Mononuclear cell (primary cell): ENCODE results near the gene INF2. TPM values are rescaled to one million over a fixed set of nuclear protein-coding genes. Genes with fewer than 3 reads are reported as not detected.

Experiments used
- H3K27me3 ChIP-seq: 2 replicates; pipeline ENCODE4 v1.6.0; 2011; ENCODE audit warnings: low read length, control low read depth; ENCODE audit not compliant: insufficient read depth
- H3K4me1 ChIP-seq: 2 replicates; pipeline ENCODE4 v1.5.1; 2011; ENCODE audit warnings: mild to moderate bottlenecking, low read length, control low read depth; ENCODE audit not compliant: insufficient read depth
- H3K4me3 ChIP-seq: 2 replicates; pipeline ENCODE4 v1.5.1; 2011; ENCODE audit warnings: mild to moderate bottlenecking, low read length, moderate library complexity
- H3K9me3 ChIP-seq: 2 replicates; pipeline ENCODE4 v1.5.1; 2011; ENCODE audit warnings: low read depth, mild to moderate bottlenecking, control low read depth, low read length
- total RNA-seq: library from RNA; depleted of rRNA; stranded (reverse); fragments of >200 nt; gene quantifications from one replicate; pipeline ENCODE4 v1.2.3, GENCODE V29; 2012

Gene INF2
- total RNA-seq, 1 donor: 21.6 TPM

GRCh38 chr14:104698688-104699425 is 9.4 kb downstream of the INF2 start:
- H3K4me1 ChIP-seq: peaks cover 22% of the 10 kb centered on the region
- no peak overlapping the region for H3K4me3 ChIP-seq
- H3K27me3 ChIP-seq: no peaks in the 10 kb centered on the region
- no peaks in the 10 kb centered on the region for H3K9me3 ChIP-seq

GRCh38 chr14:104699426-104699748 is 10.0 kb downstream of the INF2 start:
- Histone ChIP-seq H3K9me3 (no peaks in the 10 kb centered on the region), H3K4me1 (peaks cover 17% of the 10 kb centered on the region), H3K4me3 (no peak overlapping the region)

GRCh38 chr14:104700225-104700651 is 10.8 kb downstream of the INF2 start:
- Histone ChIP-seq H3K27me3 (no peaks in the 10 kb centered on the region), H3K4me1 (peaks cover 8% of the 10 kb centered on the region), H3K9me3 (no peaks in the 10 kb centered on the region), H3K4me3 (no peak overlapping the region)

More at GRCh38 chr14:104699426-104699748, 10.0 kb downstream of the INF2 start:
- H3K27me3 ChIP-seq: no peaks in the 10 kb centered on the region

DNA sequence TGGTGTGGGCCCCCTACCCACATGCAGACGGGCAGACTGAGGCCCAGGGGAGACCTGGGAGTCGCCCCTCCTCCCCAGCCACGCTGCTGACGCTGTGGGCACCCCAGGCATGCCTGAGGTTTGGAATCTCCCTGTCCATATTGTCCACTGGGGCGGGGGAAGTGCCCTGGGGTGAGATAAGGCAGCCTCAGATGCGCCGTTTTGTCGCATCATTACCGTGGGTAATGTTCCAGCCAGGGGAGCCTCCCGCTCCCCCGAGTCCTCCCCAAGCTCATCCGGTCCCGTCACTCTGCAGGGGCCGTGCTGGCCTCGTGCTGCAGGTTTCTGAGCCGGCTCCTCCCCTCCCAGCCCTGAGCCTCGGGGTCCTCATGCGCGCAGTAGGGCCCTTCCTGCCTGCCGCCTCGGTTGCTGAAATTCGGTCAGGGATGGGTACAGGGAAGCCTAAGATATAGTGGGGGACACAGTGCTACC is 11.4 kb downstream of the INF2 start:
- no peaks in the 10 kb centered on the region for H3K9me3 ChIP-seq
- no peaks in the 10 kb centered on the region for H3K27me3 ChIP-seq
- peaks cover 3% of the 10 kb centered on the region for H3K4me1 ChIP-seq
- no peak overlapping the region for H3K4me3 ChIP-seq

DNA sequence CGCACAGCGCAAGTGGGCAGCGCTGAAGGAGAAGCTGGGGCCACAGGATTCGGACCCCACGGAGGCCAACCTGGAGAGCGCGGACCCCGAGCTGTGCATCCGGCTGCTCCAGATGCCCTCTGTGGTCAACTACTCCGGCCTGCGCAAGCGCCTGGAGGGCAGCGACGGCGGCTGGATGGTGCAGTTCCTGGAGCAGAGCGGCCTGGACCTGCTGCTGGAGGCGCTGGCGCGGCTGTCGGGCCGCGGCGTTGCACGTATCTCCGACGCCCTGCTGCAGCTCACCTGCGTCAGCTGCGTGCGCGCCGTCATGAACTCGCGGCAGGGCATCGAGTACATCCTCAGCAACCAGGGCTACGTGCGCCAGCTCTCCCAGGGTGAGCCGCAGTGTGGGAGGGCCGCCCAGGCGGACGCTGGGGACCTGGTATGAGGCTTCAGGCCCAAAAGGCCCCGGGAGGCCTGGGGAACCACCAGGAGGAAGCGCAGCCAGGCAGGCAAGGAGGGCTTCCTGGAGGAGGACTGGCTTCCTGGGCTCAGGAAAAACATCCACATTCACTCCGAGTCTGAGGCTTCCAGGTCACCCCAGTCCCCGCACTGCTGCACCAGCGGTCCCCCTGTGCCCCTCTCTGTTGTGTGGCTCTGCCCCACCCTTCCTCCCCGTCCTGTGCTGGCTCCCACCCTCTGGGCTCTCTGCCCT is 12.1 kb downstream of the INF2 start:
- Histone ChIP-seq H3K9me3 (no peaks in the 10 kb centered on the region), H3K4me3 (no peak overlapping the region), H3K27me3 (no peaks in the 10 kb centered on the region), H3K4me1 (no peaks in the 10 kb centered on the region)

GRCh38 chr14:104702106-104702505 is 12.7 kb downstream of the INF2 start:
- H3K27me3 ChIP-seq: no peaks in the 10 kb centered on the region
- H3K4me1 ChIP-seq: no peaks in the 10 kb centered on the region
- no peaks in the 10 kb centered on the region for H3K9me3 ChIP-seq
- no peak overlapping the region for H3K4me3 ChIP-seq

DNA sequence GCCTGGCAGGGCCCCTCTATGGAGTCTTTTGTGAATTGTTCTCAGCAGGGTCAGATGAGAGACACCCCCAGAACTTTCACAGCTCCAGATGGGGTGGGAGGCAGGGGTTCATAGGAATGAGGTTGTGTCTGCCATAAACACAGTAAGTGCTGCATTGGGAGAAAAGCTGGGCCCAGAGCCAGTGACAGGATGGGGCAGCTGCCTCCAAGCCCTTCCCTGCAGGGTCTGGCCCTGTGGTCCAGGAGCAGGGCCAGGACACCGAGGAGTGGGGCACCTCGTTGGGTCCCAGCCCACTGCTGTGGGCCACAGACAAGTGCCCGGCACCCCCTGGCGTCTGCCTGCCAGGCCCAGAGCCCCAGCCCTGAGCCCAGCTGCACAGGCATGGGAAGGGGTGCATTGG is 13.3 kb downstream of the INF2 start:
- no peaks in the 10 kb centered on the region for H3K27me3 ChIP-seq
- H3K9me3 ChIP-seq: no peaks in the 10 kb centered on the region
- H3K4me1 ChIP-seq: no peaks in the 10 kb centered on the region
- no peak overlapping the region for H3K4me3 ChIP-seq

DNA sequence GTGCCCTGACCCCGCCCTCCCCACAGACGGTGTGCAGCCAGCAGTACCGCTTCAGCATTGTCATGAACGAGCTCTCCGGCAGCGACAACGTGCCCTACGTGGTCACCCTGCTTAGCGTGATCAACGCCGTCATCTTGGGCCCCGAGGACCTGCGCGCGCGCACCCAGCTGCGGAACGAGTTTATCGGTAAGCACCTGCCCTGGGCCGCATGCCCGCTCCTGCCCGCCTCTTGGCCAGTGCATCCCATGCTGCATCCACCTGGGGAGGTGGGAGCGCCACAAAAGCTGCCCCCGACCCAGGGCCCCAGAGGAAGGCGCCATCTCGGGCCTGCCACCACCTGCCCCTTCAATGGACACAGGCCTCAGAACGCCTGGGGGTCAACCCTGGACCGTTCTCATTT is 13.9 kb downstream of the INF2 start:
- Histone ChIP-seq H3K4me3 (no peak overlapping the region), H3K27me3 (no peaks in the 10 kb centered on the region), H3K9me3 (no peaks in the 10 kb centered on the region), H3K4me1 (no peaks in the 10 kb centered on the region)

DNA sequence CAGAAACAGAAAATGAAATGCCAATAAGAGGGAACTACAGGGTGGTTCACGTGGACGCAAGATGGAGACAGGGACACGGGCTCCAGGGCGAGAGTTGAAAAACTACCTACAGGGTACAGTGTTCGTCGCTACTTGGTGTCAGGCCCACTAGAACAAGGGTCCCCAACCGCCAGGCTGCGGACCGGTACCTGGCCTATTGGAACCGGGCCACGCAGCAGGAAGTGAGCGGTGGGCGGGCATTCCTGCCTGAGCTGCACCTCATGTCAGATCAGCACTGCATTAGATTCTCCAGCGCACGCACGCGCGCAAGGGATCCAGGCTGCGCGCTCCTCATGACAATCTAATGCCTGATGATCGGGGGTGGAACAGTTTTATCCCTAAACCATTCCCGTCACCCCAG is 14.8 kb downstream of the INF2 start:
- Histone ChIP-seq H3K27me3 (no peaks in the 10 kb centered on the region), H3K4me3 (no peak overlapping the region), H3K9me3 (no peaks in the 10 kb centered on the region), H3K4me1 (no peaks in the 10 kb centered on the region)

DNA sequence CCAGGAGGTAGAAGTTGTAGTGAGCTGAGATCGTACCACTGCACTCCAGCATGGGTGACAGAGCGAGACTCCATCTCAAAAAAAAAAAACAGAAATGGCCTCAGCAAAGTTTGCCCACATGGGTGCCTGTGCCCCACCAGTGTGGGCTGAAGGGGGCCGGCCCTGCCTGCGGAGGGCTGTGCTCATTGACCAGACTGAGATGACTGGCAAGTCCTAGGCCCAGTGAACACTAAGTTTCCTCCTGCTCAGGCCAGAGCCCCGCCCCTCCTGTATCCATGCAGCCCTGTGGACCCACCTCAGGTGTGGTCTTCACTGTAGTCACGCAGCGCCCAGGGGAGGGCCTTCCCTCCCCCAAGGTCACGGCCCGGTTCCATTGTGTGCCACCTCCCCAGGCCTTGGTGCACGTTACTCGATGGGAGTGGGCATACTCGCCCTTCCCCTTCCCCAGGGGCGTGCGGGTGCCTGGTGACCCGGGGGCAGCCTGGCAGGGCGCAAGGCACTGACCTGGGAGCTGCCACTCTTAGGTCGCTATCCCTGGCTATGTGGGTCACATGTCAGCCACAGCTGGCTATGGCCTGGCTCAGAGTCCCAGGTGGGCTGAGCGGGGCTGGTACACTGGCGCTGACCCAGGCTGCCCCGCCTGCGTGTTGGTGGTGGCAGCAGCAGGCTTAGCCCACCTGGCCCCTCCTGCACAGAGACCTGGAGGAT is 16.1 kb downstream of the INF2 start:
- H3K9me3 ChIP-seq: no peaks in the 10 kb centered on the region
- no peak overlapping the region for H3K4me3 ChIP-seq
- H3K4me1 ChIP-seq: no peaks in the 10 kb centered on the region
- H3K27me3 ChIP-seq: no peaks in the 10 kb centered on the region

DNA sequence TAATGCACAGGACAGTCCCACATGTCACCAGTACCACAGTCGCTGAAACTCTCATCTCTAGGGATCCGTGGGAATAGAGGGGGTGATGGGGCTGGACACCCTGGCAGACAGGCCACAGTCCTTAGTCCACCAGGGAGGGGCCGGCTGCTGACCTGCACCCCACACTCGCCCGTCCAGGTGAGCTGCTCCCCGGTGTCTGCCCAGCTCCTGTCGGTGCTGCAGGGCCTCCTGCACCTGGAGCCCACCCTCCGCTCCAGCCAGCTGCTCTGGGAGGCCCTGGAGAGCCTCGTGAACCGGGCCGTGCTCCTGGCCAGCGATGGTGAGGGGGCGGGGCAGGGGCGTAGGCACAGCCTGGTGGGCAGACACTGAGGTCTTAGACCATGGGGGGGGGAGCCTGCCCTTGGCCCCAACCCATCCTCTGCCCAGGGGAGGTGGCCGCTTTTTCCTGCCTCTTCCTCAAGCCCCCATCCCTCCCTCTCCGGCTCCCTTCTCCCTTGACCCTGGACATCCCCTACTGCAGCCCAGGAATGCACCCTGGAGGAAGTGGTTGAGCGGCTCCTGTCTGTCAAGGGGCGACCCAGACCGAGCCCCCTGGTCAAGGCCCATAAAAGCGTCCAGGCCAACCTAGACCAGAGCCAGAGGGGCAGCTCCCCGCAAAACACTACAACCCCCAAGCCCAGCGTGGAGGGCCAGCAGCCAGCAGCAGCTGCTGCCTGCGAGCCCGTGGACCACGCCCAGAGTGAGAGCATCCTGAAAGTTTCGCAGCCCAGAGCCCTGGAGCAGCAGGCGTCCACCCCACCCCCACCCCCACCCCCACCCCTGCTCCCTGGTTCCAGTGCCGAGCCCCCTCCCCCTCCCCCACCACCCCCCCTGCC is 17.6 kb downstream of the INF2 start:
- H3K4me1 ChIP-seq: no peaks in the 10 kb centered on the region
- H3K27me3 ChIP-seq: no peaks in the 10 kb centered on the region
- H3K4me3 ChIP-seq: no peak overlapping the region
- no peaks in the 10 kb centered on the region for H3K9me3 ChIP-seq

DNA sequence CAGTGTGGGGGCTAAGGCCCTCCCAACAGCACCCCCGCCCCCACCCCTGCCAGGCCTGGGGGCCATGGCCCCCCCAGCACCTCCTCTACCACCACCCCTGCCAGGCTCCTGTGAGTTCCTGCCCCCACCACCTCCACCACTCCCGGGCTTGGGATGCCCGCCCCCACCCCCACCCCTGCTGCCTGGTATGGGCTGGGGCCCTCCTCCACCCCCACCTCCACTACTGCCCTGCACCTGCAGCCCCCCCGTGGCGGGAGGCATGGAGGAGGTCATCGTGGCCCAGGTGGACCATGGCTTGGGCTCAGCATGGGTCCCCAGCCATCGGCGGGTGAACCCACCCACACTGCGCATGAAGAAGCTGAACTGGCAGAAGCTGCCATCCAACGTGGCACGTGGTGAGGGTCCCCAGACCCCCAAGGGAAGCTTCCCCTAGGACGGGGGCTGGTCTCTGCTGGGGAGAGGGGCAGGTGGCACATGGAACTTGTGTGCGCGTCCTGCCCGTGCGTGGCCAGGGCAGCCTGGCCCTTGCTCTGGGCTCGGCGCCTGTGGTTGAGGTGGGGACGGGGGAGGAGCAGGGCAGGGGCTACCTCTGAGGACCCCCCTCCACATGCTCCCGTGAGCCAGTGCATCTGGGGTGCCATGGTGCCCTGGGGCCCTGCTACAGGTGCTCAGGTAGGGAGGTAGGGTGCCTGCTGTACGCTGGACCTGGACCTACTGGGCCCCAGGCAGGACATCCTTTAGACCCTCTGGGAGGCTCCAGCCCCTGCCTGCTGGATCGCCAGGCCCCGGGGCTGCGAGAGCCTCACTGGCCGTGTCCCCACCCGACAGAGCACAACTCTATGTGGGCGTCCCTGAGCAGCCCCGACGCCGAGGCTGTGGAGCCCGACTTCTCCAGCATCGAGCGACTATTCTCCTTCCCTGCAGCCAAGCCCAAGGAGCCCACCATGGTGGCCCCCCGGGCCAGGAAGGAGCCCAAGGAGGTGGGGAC is 18.5 kb downstream of the INF2 start:
- Histone ChIP-seq H3K27me3 (no peaks in the 10 kb centered on the region), H3K4me1 (no peaks in the 10 kb centered on the region), H3K4me3 (no peak overlapping the region), H3K9me3 (no peaks in the 10 kb centered on the region)

DNA sequence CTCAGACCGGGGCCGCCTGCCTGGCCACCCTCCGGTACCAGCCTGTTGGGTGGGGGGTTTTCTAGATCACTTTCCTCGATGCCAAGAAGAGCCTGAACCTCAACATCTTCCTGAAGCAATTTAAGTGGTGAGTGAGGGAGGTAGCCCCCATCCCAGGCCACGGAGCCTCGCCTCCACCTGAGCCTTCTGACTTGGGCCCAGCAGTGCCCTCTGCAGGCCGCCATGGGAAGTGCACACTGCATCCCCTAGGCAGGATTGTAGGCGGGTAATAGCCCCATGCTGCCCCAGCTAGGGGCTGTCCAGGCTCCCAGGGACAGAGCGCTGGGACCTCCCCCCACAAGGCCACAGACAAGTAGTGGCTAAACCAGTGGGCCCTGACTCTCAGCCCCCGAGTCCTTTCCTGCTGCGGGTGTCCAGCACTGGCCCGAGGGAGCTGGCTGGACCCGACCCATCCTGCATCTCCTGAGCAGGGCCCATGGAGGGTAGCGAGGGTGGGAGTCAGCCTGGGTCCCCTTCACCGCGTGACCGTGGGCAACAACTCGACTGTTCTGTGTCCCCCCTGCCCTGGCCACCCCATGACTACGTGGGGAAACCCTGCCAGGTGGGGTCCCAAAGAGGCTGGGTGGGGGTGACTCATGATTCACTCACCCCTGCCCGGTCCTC is 19.3 kb downstream of the INF2 start:
- Histone ChIP-seq H3K27me3 (no peaks in the 10 kb centered on the region), H3K4me3 (no peak overlapping the region), H3K4me1 (no peaks in the 10 kb centered on the region), H3K9me3 (no peaks in the 10 kb centered on the region)
